ENCODE data around the gene ATAD1. TPM values are rescaled to one million over a fixed set of nuclear protein-coding genes. Genes with fewer than 3 reads are reported as not detected.

The ATAD1 gene
- total RNA-seq, 1 experiment from 2014 or later = 62.0 TPM

DNA sequence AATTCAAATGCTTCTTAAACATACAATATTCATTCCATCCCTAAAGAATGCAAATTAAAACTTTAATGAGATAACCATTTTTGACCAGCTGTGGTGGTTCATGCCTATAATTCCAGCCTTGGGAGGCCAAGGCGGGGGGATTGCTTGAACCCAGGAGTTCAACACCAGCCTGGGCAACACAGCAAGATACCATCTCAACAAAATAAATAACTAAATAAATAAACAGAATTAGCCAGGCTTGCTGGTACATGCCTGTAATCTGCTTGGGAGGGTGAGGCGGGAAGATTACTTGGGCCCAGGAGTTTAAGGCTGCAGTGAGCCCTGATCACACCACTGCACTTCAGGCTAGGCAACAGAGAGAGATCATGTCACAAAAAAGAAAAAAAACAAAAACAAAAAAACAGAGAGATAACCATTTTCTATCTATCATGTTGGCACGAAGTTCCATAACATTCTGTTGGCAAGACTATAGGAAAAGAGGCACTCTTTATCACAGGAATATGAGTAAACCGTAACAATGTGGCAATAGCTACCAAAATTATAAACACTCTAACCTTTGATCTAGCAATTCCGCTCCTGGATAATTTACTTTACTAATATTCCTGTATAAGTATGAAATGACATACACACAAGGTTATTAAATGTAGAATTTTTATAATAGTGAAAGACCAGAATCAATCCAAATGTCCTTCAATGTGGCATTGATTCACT is 52.2 kb downstream of the ATAD1 start:
- Histone ChIP-seq H3K9me3 (ENCODE audit: control insufficient read depth, insufficient read depth, low read depth, low read length) (no peaks in the 10 kb centered on the region), H3K27me3 (ENCODE audit: control insufficient read depth, insufficient read depth, low read length) (no peaks in the 10 kb centered on the region), H3K4me3 (ENCODE audit: low read depth in 2 of 2, low read length in 2 of 2) (no peak overlapping the region), H3K36me3 (ENCODE audit: control insufficient read depth, insufficient read depth, low read length) (peaks cover 13% of the 10 kb centered on the region; the same call in 1 of the 2 replicates), H3K27ac (ENCODE audit: low read length) (no peak overlapping the region), H3K4me1 (ENCODE audit: control insufficient read depth, insufficient read depth, low read length) (no peaks in the 10 kb centered on the region)
- DNase-seq (ENCODE audit: low read depth, low spot score) (no peak), ATAC-seq (no peak)
- no TSS peak for BruUV-seq (replicated peaks)
- POLR2A ChIA-PET = no interaction called here
- CTCF ChIA-PET = no interaction called here
- in situ Hi-C loops (cut with HindIII; ENCODE audit: low pct_unique_long_range_greater_than_20kb, low sequenced_read_pairs) = no loop called here
- TF ChIP-seq, protein P1, sequence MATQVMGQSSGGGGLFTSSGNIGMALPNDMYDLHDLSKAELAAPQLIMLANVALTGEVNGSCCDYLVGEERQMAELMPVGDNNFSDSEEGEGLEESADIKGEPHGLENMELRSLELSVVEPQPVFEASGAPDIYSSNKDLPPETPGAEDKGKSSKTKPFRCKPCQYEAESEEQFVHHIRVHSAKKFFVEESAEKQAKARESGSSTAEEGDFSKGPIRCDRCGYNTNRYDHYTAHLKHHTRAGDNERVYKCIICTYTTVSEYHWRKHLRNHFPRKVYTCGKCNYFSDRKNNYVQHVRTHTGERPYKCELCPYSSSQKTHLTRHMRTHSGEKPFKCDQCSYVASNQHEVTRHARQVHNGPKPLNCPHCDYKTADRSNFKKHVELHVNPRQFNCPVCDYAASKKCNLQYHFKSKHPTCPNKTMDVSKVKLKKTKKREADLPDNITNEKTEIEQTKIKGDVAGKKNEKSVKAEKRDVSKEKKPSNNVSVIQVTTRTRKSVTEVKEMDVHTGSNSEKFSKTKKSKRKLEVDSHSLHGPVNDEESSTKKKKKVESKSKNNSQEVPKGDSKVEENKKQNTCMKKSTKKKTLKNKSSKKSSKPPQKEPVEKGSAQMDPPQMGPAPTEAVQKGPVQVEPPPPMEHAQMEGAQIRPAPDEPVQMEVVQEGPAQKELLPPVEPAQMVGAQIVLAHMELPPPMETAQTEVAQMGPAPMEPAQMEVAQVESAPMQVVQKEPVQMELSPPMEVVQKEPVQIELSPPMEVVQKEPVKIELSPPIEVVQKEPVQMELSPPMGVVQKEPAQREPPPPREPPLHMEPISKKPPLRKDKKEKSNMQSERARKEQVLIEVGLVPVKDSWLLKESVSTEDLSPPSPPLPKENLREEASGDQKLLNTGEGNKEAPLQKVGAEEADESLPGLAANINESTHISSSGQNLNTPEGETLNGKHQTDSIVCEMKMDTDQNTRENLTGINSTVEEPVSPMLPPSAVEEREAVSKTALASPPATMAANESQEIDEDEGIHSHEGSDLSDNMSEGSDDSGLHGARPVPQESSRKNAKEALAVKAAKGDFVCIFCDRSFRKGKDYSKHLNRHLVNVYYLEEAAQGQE (IDR thresholded peaks at IDR 0.05; ENCODE audit: insufficient read depth in 1 of 2, low read depth in 2 of 2, low read length in 1 of 2) = no peak
- TF ChIP-seq SIN3A (IDR thresholded peaks at IDR 0.05; ENCODE audit: borderline replicate concordance, insufficient read depth, low read depth, low read length) (no peak), POLR2AphosphoS5 (IDR thresholded peaks at IDR 0.05; ENCODE audit: low read depth, low read length) (no peak), TCF7L2 (IDR thresholded peaks at IDR 0.05; ENCODE audit: low read depth, low read length) (no peak)
- intact Hi-C loops (cut with micrococcal nuclease; ENCODE audit: unreplicated experiment) = no loop called here

DNA sequence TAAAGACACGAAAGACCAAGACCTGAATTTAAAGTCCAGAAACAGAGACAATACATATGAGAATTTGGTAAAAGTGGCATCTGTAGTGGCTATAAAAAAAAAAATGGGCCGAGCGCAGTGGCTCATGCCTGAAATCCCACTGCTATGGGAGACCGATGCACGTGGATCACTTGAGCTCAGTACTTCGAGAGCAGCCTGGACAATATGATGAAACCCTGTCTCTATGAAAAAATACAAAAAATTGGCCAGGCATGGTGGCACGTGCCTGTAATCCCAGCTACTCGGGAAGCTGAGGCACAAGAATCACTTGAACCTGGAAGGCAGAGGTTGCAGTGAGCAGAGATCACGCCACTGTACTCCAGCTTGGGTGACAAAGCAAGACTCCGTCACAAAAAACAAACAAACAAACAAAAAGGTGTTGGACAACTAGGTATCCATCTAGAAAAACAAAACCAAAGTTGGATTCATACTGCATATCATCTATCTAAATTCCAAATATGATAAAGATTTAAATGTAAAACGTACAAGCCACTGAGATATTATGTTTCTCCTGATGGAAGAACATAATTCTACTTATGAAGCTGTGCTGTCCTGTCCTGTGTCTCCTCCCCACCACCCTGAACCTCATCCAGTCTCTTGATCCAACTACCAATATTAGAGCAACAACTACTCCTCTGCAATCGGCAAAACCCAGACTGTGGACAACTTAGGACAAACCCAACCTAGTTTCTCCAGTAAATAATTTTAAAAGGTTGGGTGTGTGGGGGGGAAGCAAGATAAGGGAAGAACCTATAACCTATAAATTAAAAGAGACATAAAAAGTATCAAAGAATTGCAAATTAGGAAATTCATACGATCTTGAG is 53.7 kb downstream of the ATAD1 start:
- CTCF ChIA-PET = no interaction called here
- in situ Hi-C loops (cut with HindIII; ENCODE audit: low pct_unique_long_range_greater_than_20kb, low sequenced_read_pairs) = no loop called here
- TF ChIP-seq SIN3A (IDR thresholded peaks at IDR 0.05; ENCODE audit: borderline replicate concordance, insufficient read depth, low read depth, low read length) (no peak), TCF7L2 (IDR thresholded peaks at IDR 0.05; ENCODE audit: low read depth, low read length) (no peak), POLR2AphosphoS5 (IDR thresholded peaks at IDR 0.05; ENCODE audit: low read depth, low read length) (no peak)
- TF ChIP-seq, protein P1 (IDR thresholded peaks at IDR 0.05; ENCODE audit: insufficient read depth in 1 of 2, low read depth in 2 of 2, low read length in 1 of 2) = no peak
- TF ChIP-seq, protein P2, sequence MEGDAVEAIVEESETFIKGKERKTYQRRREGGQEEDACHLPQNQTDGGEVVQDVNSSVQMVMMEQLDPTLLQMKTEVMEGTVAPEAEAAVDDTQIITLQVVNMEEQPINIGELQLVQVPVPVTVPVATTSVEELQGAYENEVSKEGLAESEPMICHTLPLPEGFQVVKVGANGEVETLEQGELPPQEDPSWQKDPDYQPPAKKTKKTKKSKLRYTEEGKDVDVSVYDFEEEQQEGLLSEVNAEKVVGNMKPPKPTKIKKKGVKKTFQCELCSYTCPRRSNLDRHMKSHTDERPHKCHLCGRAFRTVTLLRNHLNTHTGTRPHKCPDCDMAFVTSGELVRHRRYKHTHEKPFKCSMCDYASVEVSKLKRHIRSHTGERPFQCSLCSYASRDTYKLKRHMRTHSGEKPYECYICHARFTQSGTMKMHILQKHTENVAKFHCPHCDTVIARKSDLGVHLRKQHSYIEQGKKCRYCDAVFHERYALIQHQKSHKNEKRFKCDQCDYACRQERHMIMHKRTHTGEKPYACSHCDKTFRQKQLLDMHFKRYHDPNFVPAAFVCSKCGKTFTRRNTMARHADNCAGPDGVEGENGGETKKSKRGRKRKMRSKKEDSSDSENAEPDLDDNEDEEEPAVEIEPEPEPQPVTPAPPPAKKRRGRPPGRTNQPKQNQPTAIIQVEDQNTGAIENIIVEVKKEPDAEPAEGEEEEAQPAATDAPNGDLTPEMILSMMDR (IDR thresholded peaks at IDR 0.05) = no peak
- DNase-seq (ENCODE audit: low read depth, low spot score) (no peak), ATAC-seq (no peak)
- no peaks in the 10 kb centered on the region for H3K9me3 ChIP-seq (ENCODE audit: control insufficient read depth, insufficient read depth, low read depth, low read length)
- H3K27ac ChIP-seq (ENCODE audit: low read length) = no peak overlapping the region
- H3K4me1 ChIP-seq (ENCODE audit: control insufficient read depth, insufficient read depth, low read length) = no peaks in the 10 kb centered on the region
- no TSS peak for BruUV-seq (replicated peaks)
- H3K36me3 ChIP-seq (ENCODE audit: control insufficient read depth, insufficient read depth, low read length) = peaks cover 3% of the 10 kb centered on the region; the same call in 1 of the 2 replicates
- no peak overlapping the region for H3K4me3 ChIP-seq (ENCODE audit: low read depth in 2 of 2, low read length in 2 of 2)
- no peaks in the 10 kb centered on the region for H3K27me3 ChIP-seq (ENCODE audit: control insufficient read depth, insufficient read depth, low read length)
- intact Hi-C loops (cut with micrococcal nuclease; ENCODE audit: unreplicated experiment) = no loop called here
- POLR2A ChIA-PET = no interaction called here

Measured in Panc1 (cell line).